Body of pancreas (tissue), 4 donors: ENCODE results near the gene PAX2.

Experiments
- POLR2A ChIP-seq, 3 donors: fragments of 450-650 bp; IDR thresholded peaks; one replicate each; pipeline ENCODE4 v1.6.1; 2016; ENCODE audit warnings: antibody characterized with exemption in 3 of 3, mild to moderate bottlenecking in 2 of 3
- TF ChIP-seq, protein P1 (sequence below), 7 experiments: fragments of 450-650 bp in 4 of 7; fragments of 200-600 bp in 3 of 7; sonication (generic) in 3 of 7; IDR thresholded peaks; one replicate each; pipeline ENCODE4 v1.5.1; 2016 to 2019; ENCODE audit warnings: antibody characterized with exemption in 7 of 7

DNA sequence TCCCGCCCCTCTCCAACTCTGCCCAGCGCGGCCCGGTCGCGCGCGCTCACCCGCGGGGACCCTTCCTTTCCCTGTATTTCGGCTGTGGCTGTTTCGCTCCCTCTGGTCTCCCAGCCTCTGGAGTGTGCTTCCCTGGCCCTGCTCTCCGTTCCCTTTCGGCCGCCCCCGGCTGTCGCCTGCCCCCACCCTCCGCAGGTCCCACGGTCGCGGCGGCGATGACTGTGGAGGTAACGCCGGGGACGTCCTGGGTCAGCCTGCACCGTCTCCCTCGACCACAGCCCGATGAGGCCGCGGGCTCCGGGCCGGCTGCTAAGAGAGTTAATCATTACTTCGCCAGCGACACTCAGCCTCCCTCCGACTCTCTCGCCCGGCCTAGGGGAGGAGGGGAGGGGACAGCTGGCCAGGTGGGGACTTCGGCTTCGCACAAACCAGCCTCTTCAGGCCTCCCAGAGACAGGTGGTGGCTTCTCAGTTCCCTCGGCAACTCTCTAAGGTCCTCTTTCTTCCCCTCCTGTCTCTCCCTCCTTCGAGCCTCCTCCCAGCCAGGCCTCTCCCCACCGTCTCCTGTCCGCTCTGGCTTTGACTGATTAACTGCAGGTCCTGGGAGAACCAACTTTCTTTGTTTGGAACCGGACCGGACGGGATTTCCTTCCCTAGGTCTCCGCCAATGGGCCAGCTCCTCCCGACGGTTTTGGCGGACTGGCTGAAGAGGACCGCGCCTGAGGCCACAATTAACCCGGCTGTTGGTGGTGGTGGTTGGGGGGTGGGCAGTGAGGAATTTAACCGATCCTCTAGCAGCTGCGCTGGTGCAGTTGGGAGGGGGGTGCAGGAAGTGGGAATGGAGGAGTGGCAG lies 5.6 kb upstream of the PAX2 start:
- TF ChIP-seq, protein P1, sequence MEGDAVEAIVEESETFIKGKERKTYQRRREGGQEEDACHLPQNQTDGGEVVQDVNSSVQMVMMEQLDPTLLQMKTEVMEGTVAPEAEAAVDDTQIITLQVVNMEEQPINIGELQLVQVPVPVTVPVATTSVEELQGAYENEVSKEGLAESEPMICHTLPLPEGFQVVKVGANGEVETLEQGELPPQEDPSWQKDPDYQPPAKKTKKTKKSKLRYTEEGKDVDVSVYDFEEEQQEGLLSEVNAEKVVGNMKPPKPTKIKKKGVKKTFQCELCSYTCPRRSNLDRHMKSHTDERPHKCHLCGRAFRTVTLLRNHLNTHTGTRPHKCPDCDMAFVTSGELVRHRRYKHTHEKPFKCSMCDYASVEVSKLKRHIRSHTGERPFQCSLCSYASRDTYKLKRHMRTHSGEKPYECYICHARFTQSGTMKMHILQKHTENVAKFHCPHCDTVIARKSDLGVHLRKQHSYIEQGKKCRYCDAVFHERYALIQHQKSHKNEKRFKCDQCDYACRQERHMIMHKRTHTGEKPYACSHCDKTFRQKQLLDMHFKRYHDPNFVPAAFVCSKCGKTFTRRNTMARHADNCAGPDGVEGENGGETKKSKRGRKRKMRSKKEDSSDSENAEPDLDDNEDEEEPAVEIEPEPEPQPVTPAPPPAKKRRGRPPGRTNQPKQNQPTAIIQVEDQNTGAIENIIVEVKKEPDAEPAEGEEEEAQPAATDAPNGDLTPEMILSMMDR (IDR thresholded peaks at IDR 0.05) = no peak
- TF ChIP-seq POLR2A (IDR thresholded peaks at IDR 0.05) = no peak
